Activated T-cell treated with anti-CD3 and anti-CD28 coated beads, Interleukin-2, amount 50 U/mL, for 1 hour (primary cell): ENCODE results near the gene SURF6.
"Not testable (repeated sequence)": the region's sequence is repeated elsewhere in the genome, so short reads cannot be mapped to it uniquely, and the experiment has no call there.

Experiments used
- DNase-seq: peaks from one replicate; pipeline ENCODE4 v3.0.0-alpha.2; 2020

Gene SURF6

GRCh38 chr9:133322701-133323100 lies 13.3 kb downstream of the SURF6 start:
- DNase-seq: no peak

- no peak for DNase-seq
Observed at GRCh38 chr9:133321411-133321935, 14.5 kb downstream of the SURF6 start.

GRCh38 chr9:133320421-133320881 lies 15.5 kb downstream of the SURF6 start:
- no peak for DNase-seq

- not testable (repeated sequence) for DNase-seq
Observed at GRCh38 chr9:133317551-133317950, 18.4 kb downstream of the SURF6 start.

- DNase-seq: no peak
Observed at GRCh38 chr9:133315997-133316396, 20.0 kb downstream of the SURF6 start.

- no peak for DNase-seq
Observed at GRCh38 chr9:133309608-133310007, 26.4 kb downstream of the SURF6 start.

GRCh38 chr9:133307301-133307700 lies 28.7 kb downstream of the SURF6 start:
- DNase-seq: no peak

- DNase-seq: no peak
Observed at GRCh38 chr9:133306242-133307204, 29.5 kb downstream of the SURF6 start.

- no peak for DNase-seq
Observed at GRCh38 chr9:133305731-133306130, 30.3 kb downstream of the SURF6 start.

GRCh38 chr9:133304477-133305377 lies 31.3 kb downstream of the SURF6 start:
- DNase-seq: no peak

GRCh38 chr9:133304158-133304470 lies 31.9 kb downstream of the SURF6 start:
- no peak for DNase-seq

- no peak for DNase-seq
Observed at GRCh38 chr9:133303266-133304157, 32.5 kb downstream of the SURF6 start.

GRCh38 chr9:133301253-133302230 lies 34.4 kb downstream of the SURF6 start:
- DNase-seq: no peak

- DNase-seq: not testable (repeated sequence)
Observed at GRCh38 chr9:133299996-133300395, 36.0 kb downstream of the SURF6 start.

- DNase-seq: no peak
Observed at GRCh38 chr9:133294257-133294656, 41.7 kb downstream of the SURF6 start.

- DNase-seq: no peak
Observed at GRCh38 chr9:133290751-133291302, 45.2 kb downstream of the SURF6 start.

- DNase-seq: no peak
Observed at GRCh38 chr9:133286523-133286922, 49.5 kb downstream of the SURF6 start.

GRCh38 chr9:133285252-133285775 lies 50.7 kb downstream of the SURF6 start:
- no peak for DNase-seq

- DNase-seq: no peak
Observed at GRCh38 chr9:133284362-133284761, 51.6 kb downstream of the SURF6 start.

GRCh38 chr9:133283255-133284032 lies 52.5 kb downstream of the SURF6 start:
- not testable (repeated sequence) for DNase-seq
